Activated T-cell treated with anti-CD3 and anti-CD28 coated beads for 1 hour (primary cell): ENCODE data around the gene MAPK14.

Source experiments
- DNase-seq: peaks from one replicate; pipeline ENCODE4 v3.0.0-alpha.2; 2020; ENCODE audit warnings: low read depth

The MAPK14 gene

DNA sequence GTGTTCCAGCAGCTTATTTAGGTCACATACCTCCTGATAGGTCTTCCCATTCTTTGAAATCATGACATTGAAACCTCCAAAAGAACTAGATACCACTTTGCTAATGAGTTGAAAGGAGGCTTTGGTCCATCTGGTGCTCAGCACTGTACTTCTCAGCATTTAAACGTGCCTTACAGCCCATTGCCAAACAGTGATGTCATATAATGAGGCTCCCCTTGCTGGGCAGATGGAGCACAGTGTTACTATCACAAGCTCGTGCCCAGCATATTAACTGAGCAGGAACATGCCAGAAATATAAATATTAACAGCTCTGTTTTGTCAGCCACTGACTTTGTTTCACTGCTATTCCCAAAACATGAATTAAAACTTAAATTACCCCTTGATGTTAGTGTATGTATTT is 77.2 kb downstream of the MAPK14 start:
- no peak for DNase-seq

DNA sequence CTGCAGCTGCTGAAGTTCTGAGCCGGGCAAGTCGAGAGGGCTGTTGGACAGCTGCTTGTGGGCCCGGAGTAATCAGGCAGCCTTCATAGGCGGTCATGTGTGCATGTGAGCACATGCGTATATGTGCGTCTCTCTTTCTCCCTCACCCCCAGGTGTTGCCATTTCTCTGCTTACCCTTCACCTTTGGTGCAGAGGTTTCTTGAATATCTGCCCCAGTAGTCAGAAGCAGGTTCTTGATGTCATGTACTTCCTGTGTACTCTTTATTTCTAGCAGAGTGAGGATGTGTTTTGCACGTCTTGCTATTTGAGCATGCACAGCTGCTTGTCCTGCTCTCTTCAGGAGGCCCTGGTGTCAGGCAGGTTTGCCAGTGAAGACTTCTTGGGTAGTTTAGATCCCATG is 81.5 kb downstream of the MAPK14 start:
- DNase-seq: no peak

GRCh38 chr6:36110050-36110449 is 82.4 kb downstream of the MAPK14 start:
- no peak for DNase-seq

GRCh38 chr6:36110863-36111262 is 83.3 kb downstream of the MAPK14 start:
- no peak for DNase-seq

GRCh38 chr6:36111526-36111925 is 83.9 kb downstream of the MAPK14 start:
- DNase-seq: no peak

DNA sequence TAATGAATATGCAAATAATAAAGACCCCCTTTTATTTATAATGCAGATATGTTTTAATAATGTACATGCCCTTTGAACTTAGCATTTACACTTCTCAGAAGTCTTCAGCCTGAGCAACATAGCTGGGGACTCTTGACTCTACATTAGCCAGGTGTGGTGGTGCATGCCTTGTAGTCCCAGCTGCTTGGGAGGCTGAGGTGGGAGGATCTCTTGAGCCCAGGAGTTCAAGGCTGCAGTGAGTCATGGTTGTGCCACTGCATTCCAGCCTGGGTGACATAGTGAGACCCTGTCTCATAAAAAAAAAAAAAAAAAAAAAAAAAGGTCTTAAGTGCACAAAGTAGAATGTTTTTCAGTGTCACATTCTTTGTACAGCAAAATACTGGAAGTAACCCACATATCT is 85.4 kb downstream of the MAPK14 start:
- no peak for DNase-seq

DNA sequence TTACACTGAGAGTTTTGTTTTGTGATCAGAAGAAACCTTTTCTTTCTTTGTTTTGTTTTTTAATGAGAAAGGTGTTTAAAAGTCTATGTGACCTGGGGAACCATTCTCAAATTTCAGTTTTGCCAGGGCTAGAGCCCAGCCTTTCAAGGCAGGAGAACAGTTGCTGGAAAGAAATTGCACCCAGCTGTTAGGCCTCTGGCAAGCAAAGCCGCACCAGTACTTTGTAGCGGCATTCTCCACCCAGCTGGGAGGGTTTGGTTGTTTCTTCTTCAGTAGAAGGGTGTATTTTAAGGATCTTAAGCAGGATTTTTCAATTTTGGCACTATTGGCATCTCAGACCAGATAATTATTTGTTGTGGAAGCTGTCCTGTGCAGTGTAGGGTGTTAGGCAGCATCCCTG is 86.1 kb downstream of the MAPK14 start:
- no peak for DNase-seq

- DNase-seq: no peak
These were observed 87.3 kb downstream of the MAPK14 start for GRCh38 chr6:36114798-36115408.

DNA sequence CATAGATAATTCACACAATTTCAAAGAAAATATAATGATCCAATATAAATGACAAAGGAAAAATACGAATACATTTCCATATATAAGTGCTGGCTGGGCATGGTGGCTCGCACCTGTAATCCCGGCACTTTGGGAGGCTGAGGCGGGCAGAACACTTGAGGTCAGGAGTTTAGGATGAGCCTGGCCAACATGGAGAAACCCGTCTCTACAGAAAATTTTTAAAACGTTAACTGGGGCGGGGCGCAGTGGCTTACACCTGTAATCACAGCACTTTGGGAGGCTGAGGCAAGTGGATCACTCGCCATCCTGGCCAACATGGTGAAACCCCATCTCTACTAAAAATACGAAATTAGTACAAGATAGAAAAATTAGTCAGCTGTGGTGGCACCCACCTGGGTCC is 87.8 kb downstream of the MAPK14 start:
- no peak for DNase-seq

- no peak for DNase-seq
These were observed 88.7 kb downstream of the MAPK14 start for GRCh38 chr6:36116066-36116864.

- DNase-seq: no peak
These were observed 89.3 kb downstream of the MAPK14 start for GRCh38 chr6:36116943-36117342.

DNA sequence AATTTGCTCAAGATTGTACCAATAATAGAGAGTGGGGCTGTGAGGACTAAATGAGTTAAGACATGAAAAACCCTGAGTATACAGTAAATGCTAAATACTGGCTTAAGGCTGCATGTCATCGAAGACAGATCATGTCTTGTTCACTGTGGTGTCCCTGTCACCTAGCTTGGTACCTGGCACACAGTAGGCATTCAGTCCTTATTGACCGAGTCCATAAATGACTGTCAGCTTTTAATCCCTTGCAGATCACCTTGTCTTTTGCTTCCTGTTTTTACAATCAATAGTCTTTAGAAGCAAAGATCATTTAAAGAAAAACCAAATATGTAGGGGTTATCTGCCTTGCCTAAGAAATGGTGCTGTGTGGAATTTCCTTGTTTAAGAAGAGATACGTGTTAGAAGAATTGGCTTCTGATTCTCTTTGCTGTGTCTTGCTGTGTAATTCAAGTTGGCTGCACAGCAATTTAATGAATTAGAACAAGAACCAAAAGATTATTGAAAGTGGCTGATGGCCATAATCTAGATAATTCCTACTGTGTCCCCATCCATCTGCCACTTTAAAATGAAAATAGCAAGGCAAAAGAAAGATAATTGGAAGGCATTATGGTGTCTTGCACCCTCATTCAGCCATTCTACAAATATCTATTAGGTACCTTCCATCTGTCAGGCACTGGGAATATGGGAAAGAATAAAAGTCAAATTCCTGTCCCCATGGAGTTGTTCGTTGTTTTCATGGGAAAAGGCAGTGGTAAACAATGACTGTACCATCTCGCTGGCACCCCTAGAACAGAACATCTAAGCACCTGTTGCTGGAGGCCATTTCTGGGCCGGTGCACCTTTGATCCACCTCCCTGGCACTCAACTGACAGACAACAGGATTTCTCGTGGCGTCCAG is 90.3 kb downstream of the MAPK14 start:
- no peak for DNase-seq

DNA sequence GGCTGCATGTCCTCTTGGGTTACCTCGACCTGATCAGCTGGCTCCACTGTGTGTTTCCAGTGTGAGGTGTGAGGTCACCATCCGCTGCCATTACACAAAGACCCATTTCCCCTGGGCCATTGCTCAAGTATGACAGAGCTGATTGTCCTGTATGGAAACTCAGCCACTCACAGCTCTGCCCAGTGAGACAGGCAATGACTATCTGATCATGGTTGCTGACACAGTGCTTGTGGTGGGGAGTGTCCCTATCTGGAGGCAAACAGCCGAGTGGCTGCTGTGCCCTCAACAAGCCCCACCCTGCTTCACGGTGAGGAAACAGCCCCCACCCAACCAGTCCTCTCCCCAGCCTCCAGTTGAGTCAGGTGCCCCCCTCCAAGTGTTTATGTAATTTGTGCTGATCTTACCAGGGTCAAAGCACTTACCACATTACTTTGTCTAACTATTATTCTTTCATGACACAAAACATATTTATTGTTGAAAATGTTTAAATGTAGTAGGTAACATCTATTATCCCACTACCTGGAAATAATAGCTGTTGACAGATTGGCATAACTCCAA is 91.0 kb downstream of the MAPK14 start:
- peak; percentile 50 for DNase-seq

DNA sequence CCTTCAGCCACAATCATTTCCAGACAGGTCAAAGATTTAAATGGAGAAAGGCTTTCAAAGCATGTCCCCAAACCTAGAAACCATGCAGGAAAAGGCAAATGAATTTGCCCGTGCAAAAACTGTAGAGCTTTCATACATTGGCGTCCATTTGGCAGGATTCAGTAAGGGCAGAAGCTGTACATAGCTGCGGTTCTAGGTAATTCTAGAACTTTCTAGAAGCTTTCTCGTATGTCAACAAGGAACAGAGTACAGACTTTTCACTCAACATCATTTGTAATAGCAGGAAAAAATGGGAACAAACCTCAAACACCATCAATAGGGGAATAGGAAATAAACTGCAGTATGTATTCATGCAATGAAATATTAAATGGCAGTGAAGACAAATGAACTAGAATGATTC is 91.6 kb downstream of the MAPK14 start:
- DNase-seq: no peak

GRCh38 chr6:36120018-36120417 is 92.4 kb downstream of the MAPK14 start:
- DNase-seq: no peak

DNA sequence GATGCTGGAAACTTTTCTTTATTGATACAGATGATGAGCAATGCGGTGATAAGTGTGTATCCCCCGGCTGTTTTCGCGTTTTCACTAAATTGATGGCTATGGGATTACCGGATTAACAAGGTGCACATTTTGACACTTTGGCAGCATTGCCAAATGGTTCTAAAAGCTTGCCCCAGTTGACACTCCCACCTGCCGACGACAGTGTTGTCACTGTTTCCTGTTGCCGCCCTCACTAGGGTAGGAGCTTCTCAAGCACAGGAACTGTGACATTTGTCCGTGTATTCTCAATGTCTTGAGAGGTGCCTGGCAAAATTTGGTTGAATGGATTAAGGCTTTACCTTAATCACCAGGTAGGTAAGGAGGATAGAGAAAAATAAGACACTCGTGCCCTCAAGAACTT is 92.9 kb downstream of the MAPK14 start:
- DNase-seq: peak; percentile 66

GRCh38 chr6:36120979-36121786 is 93.6 kb downstream of the MAPK14 start:
- DNase-seq: peak; percentile 44

DNA sequence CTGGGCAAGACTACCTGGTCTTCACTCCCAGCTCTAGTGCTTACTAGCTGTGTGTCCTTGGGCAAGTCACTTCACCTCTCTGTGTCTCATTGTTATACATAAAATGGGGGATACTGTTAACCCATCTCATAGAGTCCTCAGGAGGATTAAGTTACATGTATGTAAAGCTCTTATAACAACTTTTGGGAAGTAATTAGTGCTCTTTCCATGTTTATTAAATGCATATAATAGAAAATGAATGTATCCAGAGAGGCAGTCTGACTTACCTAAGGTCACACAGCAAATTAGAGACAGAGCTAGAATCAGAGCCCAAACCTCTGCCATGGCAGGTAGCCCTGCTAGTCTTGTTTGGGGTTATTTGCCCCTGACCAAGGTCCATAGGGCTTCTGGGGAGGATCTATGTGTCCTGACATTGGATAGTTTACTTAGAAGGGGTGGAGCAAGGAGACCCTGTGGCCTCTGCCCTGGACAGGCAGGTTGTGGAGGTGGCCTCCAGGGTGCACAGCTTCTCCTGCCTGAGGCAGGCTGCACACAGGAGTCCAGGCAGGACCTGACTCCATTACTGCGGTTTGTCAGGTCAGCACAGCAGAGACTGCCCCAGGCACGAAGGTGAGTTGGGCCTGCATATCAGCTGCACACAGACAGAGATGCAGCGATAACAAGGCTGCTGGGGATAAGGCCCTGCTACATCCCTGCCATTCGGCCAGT is 94.3 kb downstream of the MAPK14 start:
- DNase-seq: no peak

- DNase-seq: no peak
These were observed 95.1 kb downstream of the MAPK14 start for GRCh38 chr6:36122495-36123269.
